Mesothelial cell of epicardium (in vitro differentiated cells): Measurements from ENCODE around the gene HECTD1. TPM values are rescaled to one million over a fixed set of nuclear protein-coding genes. Genes with fewer than 3 reads are reported as not detected.

Source experiments
- DNase-seq, 2 experiments: peaks; one replicate each; pipeline ENCODE4 v3.0.0; 2021; ENCODE audit warnings: low spot score in 2 of 2; ENCODE audit not compliant: unreplicated experiment in 2 of 2
- H3K27ac Mint-ChIP-seq: 2 replicates; pipeline ENCODE4 v1.8.0; 2021; ENCODE audit warnings: mixed read lengths
- H3K27me3 Mint-ChIP-seq: 2 replicates; pipeline ENCODE4 v1.8.0; 2021; ENCODE audit warnings: low read depth, mixed read lengths
- H3K36me3 Mint-ChIP-seq: 2 replicates; pipeline ENCODE4 v1.8.0; 2021; ENCODE audit warnings: mixed read lengths
- H3K4me1 Mint-ChIP-seq: 2 replicates; pipeline ENCODE4 v1.8.0; 2021; ENCODE audit warnings: mixed read lengths
- H3K4me3 Mint-ChIP-seq: 2 replicates; pipeline ENCODE4 v1.8.0; 2021; ENCODE audit warnings: mild to moderate bottlenecking, moderate library complexity, mixed read lengths
- H3K9me3 Mint-ChIP-seq: 2 replicates; pipeline ENCODE4 v1.8.0; 2021; ENCODE audit warnings: mixed read lengths
- total RNA-seq: library from RNA; stranded (reverse); gene quantifications from 3 replicates; pipeline ENCODE4 v1.2.1, GENCODE V29; 2021
- TF ChIP-seq, protein P1 (sequence below): fragments of 200-600 bp; sonication (generic); IDR thresholded peaks from one replicate; pipeline ENCODE4 v1.5.0; 2021; ENCODE audit warnings: antibody characterized with exemption; ENCODE audit not compliant: unreplicated experiment

Gene HECTD1
- total RNA-seq, 1 donor from 2014 or later, result 177 TPM

GRCh38 chr14:31203414-31203742 is 4.2 kb downstream of the HECTD1 start:
- H3K9me3 Mint-ChIP-seq, result no peaks in the 10 kb centered on the region
- peaks cover 31% of the 10 kb centered on the region for H3K36me3 Mint-ChIP-seq
- H3K27ac Mint-ChIP-seq, result no peak overlapping the region
- no peaks in the 10 kb centered on the region for H3K27me3 Mint-ChIP-seq
- TF ChIP-seq, protein P1, sequence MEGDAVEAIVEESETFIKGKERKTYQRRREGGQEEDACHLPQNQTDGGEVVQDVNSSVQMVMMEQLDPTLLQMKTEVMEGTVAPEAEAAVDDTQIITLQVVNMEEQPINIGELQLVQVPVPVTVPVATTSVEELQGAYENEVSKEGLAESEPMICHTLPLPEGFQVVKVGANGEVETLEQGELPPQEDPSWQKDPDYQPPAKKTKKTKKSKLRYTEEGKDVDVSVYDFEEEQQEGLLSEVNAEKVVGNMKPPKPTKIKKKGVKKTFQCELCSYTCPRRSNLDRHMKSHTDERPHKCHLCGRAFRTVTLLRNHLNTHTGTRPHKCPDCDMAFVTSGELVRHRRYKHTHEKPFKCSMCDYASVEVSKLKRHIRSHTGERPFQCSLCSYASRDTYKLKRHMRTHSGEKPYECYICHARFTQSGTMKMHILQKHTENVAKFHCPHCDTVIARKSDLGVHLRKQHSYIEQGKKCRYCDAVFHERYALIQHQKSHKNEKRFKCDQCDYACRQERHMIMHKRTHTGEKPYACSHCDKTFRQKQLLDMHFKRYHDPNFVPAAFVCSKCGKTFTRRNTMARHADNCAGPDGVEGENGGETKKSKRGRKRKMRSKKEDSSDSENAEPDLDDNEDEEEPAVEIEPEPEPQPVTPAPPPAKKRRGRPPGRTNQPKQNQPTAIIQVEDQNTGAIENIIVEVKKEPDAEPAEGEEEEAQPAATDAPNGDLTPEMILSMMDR, result no peak
- DNase-seq, result no peak
- no peak overlapping the region for H3K4me3 Mint-ChIP-seq
- peaks cover 24% of the 10 kb centered on the region for H3K4me1 Mint-ChIP-seq

- TF ChIP-seq, protein P1, result no peak
- peaks cover 21% of the 10 kb centered on the region for H3K4me1 Mint-ChIP-seq
- peaks cover 33% of the 10 kb centered on the region for H3K36me3 Mint-ChIP-seq
These were observed 6.5 kb downstream of the HECTD1 start for GRCh38 chr14:31201111-31201510.

GRCh38 chr14:31200702-31200990 is 6.9 kb downstream of the HECTD1 start:
- Mint-ChIP-seq H3K4me1 (peaks cover 21% of the 10 kb centered on the region), H3K27me3 (no peaks in the 10 kb centered on the region), H3K9me3 (no peaks in the 10 kb centered on the region), H3K36me3 (peaks cover 33% of the 10 kb centered on the region), H3K27ac (peak overlapping the region; percentile 5), H3K4me3 (no peak overlapping the region)
- DNase-seq, result no peak
- TF ChIP-seq, protein P1, result no peak

More at GRCh38 chr14:31201111-31201510, 6.5 kb downstream of the HECTD1 start:
- Mint-ChIP-seq H3K27ac (no peak overlapping the region), H3K9me3 (no peaks in the 10 kb centered on the region), H3K4me3 (no peak overlapping the region), H3K27me3 (no peaks in the 10 kb centered on the region)
- DNase-seq, result no peak

DNA sequence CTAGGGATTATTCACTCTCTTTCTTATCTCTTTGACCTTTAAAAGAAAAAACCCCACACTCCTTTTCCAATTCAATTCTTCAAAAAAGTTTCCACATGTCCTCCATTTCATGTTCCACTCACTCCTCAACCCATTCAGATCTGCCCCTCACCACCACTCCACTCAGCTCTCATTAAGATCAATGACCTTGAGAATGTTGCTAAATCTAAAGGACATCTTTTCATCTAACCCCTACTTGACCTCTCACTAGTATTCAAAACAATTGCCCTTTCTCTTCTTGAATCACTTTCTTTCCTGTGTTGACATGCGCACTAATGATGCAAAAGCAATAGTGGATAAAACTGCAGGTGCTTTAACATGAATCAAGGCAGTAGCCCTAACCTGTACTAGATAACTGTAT is 9.9 kb downstream of the HECTD1 start:
- TF ChIP-seq, protein P1, result no peak
- H3K36me3 Mint-ChIP-seq, result peaks cover 22% of the 10 kb centered on the region
- H3K9me3 Mint-ChIP-seq, result no peaks in the 10 kb centered on the region
- H3K27me3 Mint-ChIP-seq, result no peaks in the 10 kb centered on the region
- peaks cover 17% of the 10 kb centered on the region for H3K4me1 Mint-ChIP-seq
- H3K27ac Mint-ChIP-seq, result no peak overlapping the region
- no peak overlapping the region for H3K4me3 Mint-ChIP-seq
- no peak for DNase-seq

DNA sequence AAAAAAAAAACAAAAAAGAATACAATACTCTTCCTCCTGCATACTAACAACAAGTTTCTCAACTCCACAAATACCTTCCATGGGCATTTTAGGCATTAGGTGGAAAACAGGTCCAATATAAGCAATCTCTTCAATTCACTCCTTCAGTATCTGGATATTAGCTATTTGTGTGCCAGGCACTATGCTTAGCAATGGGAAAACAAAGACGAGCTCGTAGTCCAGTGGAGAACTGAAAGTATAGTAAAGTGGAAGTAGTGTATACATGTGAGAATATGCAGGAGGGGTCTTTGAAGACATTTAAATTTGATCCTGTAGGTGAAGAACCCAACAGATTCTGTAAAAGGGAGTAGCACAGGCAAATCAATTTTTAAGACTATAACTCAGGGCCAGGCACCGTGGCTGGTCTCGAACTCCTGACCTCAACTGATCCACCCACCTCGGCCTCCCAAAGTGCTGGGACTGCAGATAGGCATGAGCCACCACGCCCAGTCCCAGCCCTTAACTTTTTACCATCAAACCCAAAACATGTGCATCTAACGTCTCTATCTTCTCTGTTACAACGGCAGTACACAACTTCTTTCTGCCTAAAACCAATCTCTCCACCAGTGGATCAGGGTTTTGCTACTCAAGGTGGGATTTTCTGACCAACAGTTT is 10.6 kb downstream of the HECTD1 start:
- no peaks in the 10 kb centered on the region for H3K27me3 Mint-ChIP-seq
- H3K36me3 Mint-ChIP-seq, result peaks cover 17% of the 10 kb centered on the region
- no peaks in the 10 kb centered on the region for H3K9me3 Mint-ChIP-seq
- no peak for DNase-seq
- no peak overlapping the region for H3K4me3 Mint-ChIP-seq
- H3K4me1 Mint-ChIP-seq, result peaks cover 17% of the 10 kb centered on the region
- peak overlapping the region; percentile 37 for H3K27ac Mint-ChIP-seq
- TF ChIP-seq, protein P1, result no peak

- no peaks in the 10 kb centered on the region for H3K27me3 Mint-ChIP-seq
- no peak overlapping the region for H3K4me3 Mint-ChIP-seq
- peaks cover 17% of the 10 kb centered on the region for H3K4me1 Mint-ChIP-seq
- H3K9me3 Mint-ChIP-seq, result no peaks in the 10 kb centered on the region
- no peak for DNase-seq
- TF ChIP-seq, protein P1, result no peak
- peaks cover 10% of the 10 kb centered on the region for H3K36me3 Mint-ChIP-seq
- peak overlapping the region; percentile 44 for H3K27ac Mint-ChIP-seq
These were observed 12.9 kb downstream of the HECTD1 start for GRCh38 chr14:31194661-31195060.
